ENCODE data around the gene HORMAD2. TPM values are rescaled to one million over a fixed set of nuclear protein-coding genes. Genes with fewer than 3 reads are reported as not detected.

Gene HORMAD2
- total and polyA plus RNA-seq, 3 experiments from 2014 or later = not detected

- DNase-seq = no peak
Observed at GRCh38 chr22:30175690-30176288, 95.5 kb downstream of the HORMAD2 start.

GRCh38 chr22:30176431-30176830, 96.2 kb downstream of the HORMAD2 start:
- no peaks in the 10 kb centered on the region for H3K9me3 Mint-ChIP-seq
- H3K4me3 ChIP-seq (ENCODE audit: low read length) = no peak overlapping the region
- H3K27ac ChIP-seq (ENCODE audit: low read depth, low read length) = no peak overlapping the region
- no peaks in the 10 kb centered on the region for H3K36me3 ChIP-seq (ENCODE audit: insufficient read depth, low read length)
- H3K36me3 Mint-ChIP-seq = no peaks in the 10 kb centered on the region
- peaks cover 20% of the 10 kb centered on the region for H3K4me1 ChIP-seq (ENCODE audit: insufficient read depth, low read length)
- peaks cover 0 to 2% of the 10 kb centered on the region in 2 donors for H3K27me3 Mint-ChIP-seq
- no peak overlapping the region for H3K27ac Mint-ChIP-seq
- H3K27me3 ChIP-seq (ENCODE audit: insufficient read depth, low read length, poor library complexity, severe bottlenecking) = no peaks in the 10 kb centered on the region
- no peaks in the 10 kb centered on the region for H3K9me3 ChIP-seq (ENCODE audit: low read length)
- no peak for DNase-seq
- peaks cover 8 to 16% (median 12%) of the 10 kb centered on the region in 3 donors for H3K4me1 Mint-ChIP-seq
- ChIA-PET CTCF (no interaction called here), POLR2A (no interaction called here)
- no peak overlapping the region for H3K4me3 Mint-ChIP-seq

More at GRCh38 chr22:30175690-30176288, 95.5 kb downstream of the HORMAD2 start:
- Mint-ChIP-seq H3K27me3 (no peaks in the 10 kb centered on the region), H3K27ac (no peak overlapping the region), H3K4me3 (no peak overlapping the region), H3K4me1 (peaks cover 8 to 16% (median 12%) of the 10 kb centered on the region in 3 donors), H3K36me3 (no peaks in the 10 kb centered on the region), H3K9me3 (no peaks in the 10 kb centered on the region)
- H3K4me1 ChIP-seq (ENCODE audit: insufficient read depth, low read length) = peaks cover 20% of the 10 kb centered on the region
- H3K27ac ChIP-seq (ENCODE audit: low read depth, low read length) = no peak overlapping the region
- no peaks in the 10 kb centered on the region for H3K27me3 ChIP-seq (ENCODE audit: insufficient read depth, low read length, poor library complexity, severe bottlenecking)
- no peaks in the 10 kb centered on the region for H3K9me3 ChIP-seq (ENCODE audit: low read length)
- CTCF ChIA-PET = no interaction called here
- no peaks in the 10 kb centered on the region for H3K36me3 ChIP-seq (ENCODE audit: insufficient read depth, low read length)
- POLR2A ChIA-PET = no interaction called here
- no peak overlapping the region for H3K4me3 ChIP-seq (ENCODE audit: low read length)

GRCh38 chr22:30178181-30179126, 98.2 kb downstream of the HORMAD2 start:
- ChIA-PET CTCF (interaction anchor here (1.4 kb wide), 1 partner anchor 17 kb away, joined by 3 read pairs; no protein-coding TSS in a partner anchor), POLR2A (no interaction called here)
- H3K27ac ChIP-seq (ENCODE audit: low read depth, low read length) = no peak overlapping the region
- Mint-ChIP-seq H3K4me1 (peaks cover 8 to 21% (median 13%) of the 10 kb centered on the region in 3 donors), H3K27ac (peak overlapping the region in 6 of 8 donors; percentile 11 to 80 (median 28)), H3K9me3 (no peaks in the 10 kb centered on the region), H3K4me3 (no peak overlapping the region), H3K36me3 (no peaks in the 10 kb centered on the region), H3K27me3 (peaks cover 0 to 2% of the 10 kb centered on the region in 2 donors)
- H3K4me1 ChIP-seq (ENCODE audit: insufficient read depth, low read length) = peaks cover 20% of the 10 kb centered on the region
- H3K27me3 ChIP-seq (ENCODE audit: insufficient read depth, low read length, poor library complexity, severe bottlenecking) = no peaks in the 10 kb centered on the region
- no peaks in the 10 kb centered on the region for H3K9me3 ChIP-seq (ENCODE audit: low read length)
- peak in 1 of 5 donors; percentile 40 for DNase-seq
- no peak overlapping the region for H3K4me3 ChIP-seq (ENCODE audit: low read length)
- no peaks in the 10 kb centered on the region for H3K36me3 ChIP-seq (ENCODE audit: insufficient read depth, low read length)

GRCh38 chr22:30180616-30181015, 100.4 kb downstream of the HORMAD2 start:
- ChIA-PET POLR2A (no interaction called here), CTCF (no interaction called here)
- H3K9me3 Mint-ChIP-seq = no peaks in the 10 kb centered on the region
- H3K4me3 Mint-ChIP-seq = no peak overlapping the region
- peaks cover 0 to 2% of the 10 kb centered on the region in 2 donors for H3K27me3 Mint-ChIP-seq
- H3K27ac Mint-ChIP-seq = no peak overlapping the region
- H3K4me1 Mint-ChIP-seq = peaks cover 10 to 42% (median 33%) of the 10 kb centered on the region in 3 donors
- H3K27ac ChIP-seq (ENCODE audit: low read depth, low read length) = no peak overlapping the region
- H3K4me3 ChIP-seq (ENCODE audit: low read length) = no peak overlapping the region
- H3K36me3 ChIP-seq (ENCODE audit: insufficient read depth, low read length) = no peaks in the 10 kb centered on the region
- H3K4me1 ChIP-seq (ENCODE audit: insufficient read depth, low read length) = peaks cover 20% of the 10 kb centered on the region
- H3K9me3 ChIP-seq (ENCODE audit: low read length) = no peaks in the 10 kb centered on the region
- DNase-seq = no peak
- H3K27me3 ChIP-seq (ENCODE audit: insufficient read depth, low read length, poor library complexity, severe bottlenecking) = no peaks in the 10 kb centered on the region
- H3K36me3 Mint-ChIP-seq = no peaks in the 10 kb centered on the region

- Histone ChIP-seq H3K36me3 (ENCODE audit: insufficient read depth, low read length) (no peaks in the 10 kb centered on the region), H3K27me3 (ENCODE audit: insufficient read depth, low read length, poor library complexity, severe bottlenecking) (no peaks in the 10 kb centered on the region), H3K27ac (ENCODE audit: low read depth, low read length) (no peak overlapping the region), H3K4me3 (ENCODE audit: low read length) (no peak overlapping the region), H3K9me3 (ENCODE audit: low read length) (no peaks in the 10 kb centered on the region), H3K4me1 (ENCODE audit: insufficient read depth, low read length) (peaks cover 20% of the 10 kb centered on the region)
- Mint-ChIP-seq H3K36me3 (no peaks in the 10 kb centered on the region), H3K4me1 (peaks cover 10 to 50% (median 39%) of the 10 kb centered on the region in 3 donors), H3K27ac (no peak overlapping the region), H3K27me3 (peaks cover 0 to 2% of the 10 kb centered on the region in 2 donors), H3K9me3 (no peaks in the 10 kb centered on the region), H3K4me3 (no peak overlapping the region)
- DNase-seq = no peak
- CTCF ChIA-PET = no interaction called here
- POLR2A ChIA-PET = no interaction called here
Observed at GRCh38 chr22:30181459-30182349, 101.4 kb downstream of the HORMAD2 start.

- Histone ChIP-seq H3K9me3 (ENCODE audit: low read length) (no peaks in the 10 kb centered on the region), H3K4me1 (ENCODE audit: insufficient read depth, low read length) (peaks cover 21% of the 10 kb centered on the region), H3K36me3 (ENCODE audit: insufficient read depth, low read length) (no peaks in the 10 kb centered on the region), H3K27ac (ENCODE audit: low read depth, low read length) (no peak overlapping the region), H3K4me3 (ENCODE audit: low read length) (no peak overlapping the region), H3K27me3 (ENCODE audit: insufficient read depth, low read length, poor library complexity, severe bottlenecking) (no peaks in the 10 kb centered on the region)
- H3K27me3 Mint-ChIP-seq = peaks cover 0 to 2% of the 10 kb centered on the region in 2 donors
- no peaks in the 10 kb centered on the region for H3K36me3 Mint-ChIP-seq
- ChIA-PET POLR2A (no interaction called here), CTCF (no interaction called here)
- no peak overlapping the region for H3K27ac Mint-ChIP-seq
- no peak overlapping the region for H3K4me3 Mint-ChIP-seq
- H3K4me1 Mint-ChIP-seq = peaks cover 10 to 54% (median 44%) of the 10 kb centered on the region in 3 donors
- DNase-seq = no peak
- H3K9me3 Mint-ChIP-seq = no peaks in the 10 kb centered on the region
Observed at GRCh38 chr22:30182350-30182745, 102.1 kb downstream of the HORMAD2 start.

- POLR2A ChIA-PET = no interaction called here
- no peaks in the 10 kb centered on the region for H3K36me3 Mint-ChIP-seq
Observed at GRCh38 chr22:30182815-30183214, 102.6 kb downstream of the HORMAD2 start.

More at GRCh38 chr22:30182815-30183214, 102.6 kb downstream of the HORMAD2 start:
- peaks cover 15 to 56% (median 48%) of the 10 kb centered on the region in 3 donors for H3K4me1 Mint-ChIP-seq
- CTCF ChIA-PET = no interaction called here
- Histone ChIP-seq H3K36me3 (ENCODE audit: insufficient read depth, low read length) (no peaks in the 10 kb centered on the region), H3K4me3 (ENCODE audit: low read length) (no peak overlapping the region), H3K9me3 (ENCODE audit: low read length) (no peaks in the 10 kb centered on the region), H3K27ac (ENCODE audit: low read depth, low read length) (no peak overlapping the region), H3K27me3 (ENCODE audit: insufficient read depth, low read length, poor library complexity, severe bottlenecking) (no peaks in the 10 kb centered on the region), H3K4me1 (ENCODE audit: insufficient read depth, low read length) (peaks cover 23% of the 10 kb centered on the region)
- H3K9me3 Mint-ChIP-seq = no peaks in the 10 kb centered on the region
- H3K27me3 Mint-ChIP-seq = peaks cover 0 to 2% of the 10 kb centered on the region in 2 donors
- no peak overlapping the region for H3K27ac Mint-ChIP-seq
- no peak for DNase-seq
- H3K4me3 Mint-ChIP-seq = no peak overlapping the region

Data from CD8-positive, alpha-beta memory T cell (primary cell).